HepG2 (cell line): Measurements from ENCODE around the gene TERB2. TPM values are rescaled to one million over a fixed set of nuclear protein-coding genes. Genes with fewer than 3 reads are reported as not detected.

Experiments used
- DNMT3B ChIP-seq: conservative IDR thresholded peaks from 2 replicates; pipeline ENCODE4 v1.6.1; 2016; ENCODE audit warnings: missing biosample characterization, control low read depth
- HDAC1 ChIP-seq: sonication (generic); formaldehyde crosslinking; IDR thresholded peaks from 2 replicates; pipeline ENCODE4 v1.5.1; 2020; ENCODE audit warnings: mild to moderate bottlenecking, missing genetic modification reagents
- KDM1A ChIP-seq: IDR thresholded peaks from 2 replicates; pipeline ENCODE4 v1.6.1; 2016; ENCODE audit warnings: missing compliant biosample characterization
- KDM3A ChIP-seq: IDR thresholded peaks from 2 replicates; pipeline ENCODE4 v1.6.1; 2018; ENCODE audit warnings: low read depth, missing compliant biosample characterization
- LCORL ChIP-seq, 2 experiments: fragments of 450-650 bp in 1 of 2; sonication (generic) in 1 of 2; formaldehyde crosslinking in 1 of 2; IDR thresholded peaks; 2 replicates each; pipeline versions ENCODE4 v1.5.0 to v1.6.1; 2017 to 2020; ENCODE audit warnings: antibody characterized with exemption in 1 of 2, missing genetic modification reagents in 1 of 2
- SAFB2 ChIP-seq: sonication (generic); formaldehyde crosslinking; IDR thresholded peaks from 2 replicates; pipeline ENCODE4 v1.5.1; 2020; ENCODE audit warnings: missing genetic modification reagents, low read depth, mild to moderate bottlenecking, borderline replicate concordance
- ZBTB1 ChIP-seq: sonication (generic); formaldehyde crosslinking; IDR thresholded peaks from 2 replicates; pipeline ENCODE4 v1.4.0; 2020; ENCODE audit warnings: missing genetic modification reagents, borderline replicate concordance
- polyA plus RNA-seq, 8 experiments: library from polyadenylated mRNA; depleted of rRNA in 3 of 8; stranded (reverse) in 7 of 8; unstranded in 1 of 8; fragments of >200 nt; fragmentation: Illumina TruSeq in 4 of 8; extraction: Trizol in 4 of 8; gene quantifications; 2 replicates each; pipeline versions ENCODE4 v1.2.1 to v1.2.3, GENCODE V29; 2011 to 2016; ENCODE audit warnings: low read depth in 4 of 8, missing spikeins in 1 of 8, mixed read lengths in 1 of 8; ENCODE audit not compliant: insufficient read depth in 1 of 8
- total RNA-seq, 5 experiments: library from RNA; depleted of rRNA; stranded (reverse); fragments of >200 nt; fragmentation: Illumina TruSeq; extraction: Trizol; gene quantifications; 2 replicates each; pipeline ENCODE4 v1.2.3, GENCODE V29; 2016; ENCODE audit warnings: low read depth in 1 of 5
- TF ChIP-seq, protein P1 (sequence below): sonication (generic); formaldehyde crosslinking; IDR thresholded peaks from 2 replicates; pipeline ENCODE4 v1.4.0; 2020; ENCODE audit warnings: mild to moderate bottlenecking, low read depth, missing genetic modification reagents
- TF ChIP-seq, protein P2 (sequence below), 2 experiments: IDR thresholded peaks; 2 replicates each; pipeline ENCODE4 v1.6.1; 2011 to 2012; ENCODE audit warnings: low read length in 2 of 2, borderline replicate concordance in 1 of 2, low read depth in 1 of 2, mild to moderate bottlenecking in 1 of 2, moderate library complexity in 1 of 2
- TF ChIP-seq, protein P3 (sequence below): fragments of 450-650 bp; IDR thresholded peaks from 2 replicates; pipeline ENCODE4 v1.6.1; 2017; ENCODE audit warnings: mild to moderate bottlenecking
- TF ChIP-seq, protein P4 (sequence below): sonication (generic); formaldehyde crosslinking; IDR thresholded peaks from 2 replicates; pipeline ENCODE4 v1.5.1; 2020; ENCODE audit warnings: missing genetic modification reagents, mild to moderate bottlenecking, borderline replicate concordance

Gene TERB2
- total and polyA plus RNA-seq, 2 of the 13 experiments (the other 11 are each of a cell fraction or from before 2014, with no cell fraction given): not detected

DNA sequence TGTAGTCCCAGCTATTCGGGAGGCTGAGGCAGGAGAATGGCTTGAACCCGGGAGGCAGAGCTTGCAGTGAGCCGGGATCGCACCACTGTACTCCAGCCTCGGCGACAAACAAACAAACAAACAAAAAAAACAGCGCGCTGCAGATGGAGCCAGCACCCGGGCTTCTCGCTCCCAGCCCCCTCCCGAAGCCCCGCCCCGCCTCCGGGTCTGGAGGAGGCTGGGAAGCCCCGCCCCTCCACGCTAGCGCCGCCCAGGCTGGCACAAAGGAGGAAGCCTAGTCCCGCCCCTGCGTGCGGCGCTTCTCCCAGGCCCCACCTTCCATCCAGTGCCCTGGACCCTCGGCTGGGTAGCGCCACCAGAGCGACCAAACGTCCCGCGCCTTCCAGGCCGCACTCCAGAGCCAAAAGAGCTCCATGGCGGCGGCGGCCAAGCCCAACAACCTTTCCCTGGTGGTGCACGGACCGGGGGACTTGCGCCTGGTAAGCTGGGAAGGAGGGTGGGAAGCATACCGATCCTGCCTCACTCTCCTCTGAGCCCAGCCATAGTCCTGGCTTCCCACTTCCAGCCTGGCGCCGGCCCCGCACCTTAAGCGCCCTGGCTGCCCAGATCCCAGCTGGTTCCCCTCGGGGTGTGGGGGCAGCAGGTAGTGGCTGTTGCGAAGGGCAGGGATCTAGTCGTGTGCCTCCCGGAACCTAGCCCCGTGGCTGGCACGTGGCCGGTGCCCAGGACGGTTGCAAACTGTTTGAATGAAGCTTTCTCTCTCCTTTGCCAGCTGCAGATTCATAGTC lies 66.6 kb downstream of the TERB2 start, which contains the start of gene SORD (continued):
- peak; percentile 88 for TF ChIP-seq DNMT3B (CRISPR knock-in tag)
- TF ChIP-seq, protein P1, sequence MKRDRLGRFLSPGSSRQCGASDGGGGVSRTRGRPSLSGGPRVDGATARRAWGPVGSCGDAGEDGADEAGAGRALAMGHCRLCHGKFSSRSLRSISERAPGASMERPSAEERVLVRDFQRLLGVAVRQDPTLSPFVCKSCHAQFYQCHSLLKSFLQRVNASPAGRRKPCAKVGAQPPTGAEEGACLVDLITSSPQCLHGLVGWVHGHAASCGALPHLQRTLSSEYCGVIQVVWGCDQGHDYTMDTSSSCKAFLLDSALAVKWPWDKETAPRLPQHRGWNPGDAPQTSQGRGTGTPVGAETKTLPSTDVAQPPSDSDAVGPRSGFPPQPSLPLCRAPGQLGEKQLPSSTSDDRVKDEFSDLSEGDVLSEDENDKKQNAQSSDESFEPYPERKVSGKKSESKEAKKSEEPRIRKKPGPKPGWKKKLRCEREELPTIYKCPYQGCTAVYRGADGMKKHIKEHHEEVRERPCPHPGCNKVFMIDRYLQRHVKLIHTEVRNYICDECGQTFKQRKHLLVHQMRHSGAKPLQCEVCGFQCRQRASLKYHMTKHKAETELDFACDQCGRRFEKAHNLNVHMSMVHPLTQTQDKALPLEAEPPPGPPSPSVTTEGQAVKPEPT (CRISPR knock-in tag): no peak; the same call in 1 of the 2 replicates
- TF ChIP-seq, protein P2, sequence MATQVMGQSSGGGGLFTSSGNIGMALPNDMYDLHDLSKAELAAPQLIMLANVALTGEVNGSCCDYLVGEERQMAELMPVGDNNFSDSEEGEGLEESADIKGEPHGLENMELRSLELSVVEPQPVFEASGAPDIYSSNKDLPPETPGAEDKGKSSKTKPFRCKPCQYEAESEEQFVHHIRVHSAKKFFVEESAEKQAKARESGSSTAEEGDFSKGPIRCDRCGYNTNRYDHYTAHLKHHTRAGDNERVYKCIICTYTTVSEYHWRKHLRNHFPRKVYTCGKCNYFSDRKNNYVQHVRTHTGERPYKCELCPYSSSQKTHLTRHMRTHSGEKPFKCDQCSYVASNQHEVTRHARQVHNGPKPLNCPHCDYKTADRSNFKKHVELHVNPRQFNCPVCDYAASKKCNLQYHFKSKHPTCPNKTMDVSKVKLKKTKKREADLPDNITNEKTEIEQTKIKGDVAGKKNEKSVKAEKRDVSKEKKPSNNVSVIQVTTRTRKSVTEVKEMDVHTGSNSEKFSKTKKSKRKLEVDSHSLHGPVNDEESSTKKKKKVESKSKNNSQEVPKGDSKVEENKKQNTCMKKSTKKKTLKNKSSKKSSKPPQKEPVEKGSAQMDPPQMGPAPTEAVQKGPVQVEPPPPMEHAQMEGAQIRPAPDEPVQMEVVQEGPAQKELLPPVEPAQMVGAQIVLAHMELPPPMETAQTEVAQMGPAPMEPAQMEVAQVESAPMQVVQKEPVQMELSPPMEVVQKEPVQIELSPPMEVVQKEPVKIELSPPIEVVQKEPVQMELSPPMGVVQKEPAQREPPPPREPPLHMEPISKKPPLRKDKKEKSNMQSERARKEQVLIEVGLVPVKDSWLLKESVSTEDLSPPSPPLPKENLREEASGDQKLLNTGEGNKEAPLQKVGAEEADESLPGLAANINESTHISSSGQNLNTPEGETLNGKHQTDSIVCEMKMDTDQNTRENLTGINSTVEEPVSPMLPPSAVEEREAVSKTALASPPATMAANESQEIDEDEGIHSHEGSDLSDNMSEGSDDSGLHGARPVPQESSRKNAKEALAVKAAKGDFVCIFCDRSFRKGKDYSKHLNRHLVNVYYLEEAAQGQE (IDR thresholded peaks at IDR 0.05; ENCODE audit: borderline replicate concordance in 1 of 2, low read depth in 1 of 2, low read length in 2 of 2): no peak
- no peak for TF ChIP-seq ZBTB1
- TF ChIP-seq SAFB2 (CRISPR knock-in tag): peak; percentile 76; the same call in 1 of the 2 replicates
- no peak for TF ChIP-seq LCORL (IDR thresholded peaks at IDR 0.05)
- TF ChIP-seq LCORL (CRISPR knock-in tag; IDR thresholded peaks at IDR 0.05): peak; percentile 55; the same call in 1 of the 2 replicates
- TF ChIP-seq KDM1A: no peak
- no peak for TF ChIP-seq KDM3A
- TF ChIP-seq, protein P3, sequence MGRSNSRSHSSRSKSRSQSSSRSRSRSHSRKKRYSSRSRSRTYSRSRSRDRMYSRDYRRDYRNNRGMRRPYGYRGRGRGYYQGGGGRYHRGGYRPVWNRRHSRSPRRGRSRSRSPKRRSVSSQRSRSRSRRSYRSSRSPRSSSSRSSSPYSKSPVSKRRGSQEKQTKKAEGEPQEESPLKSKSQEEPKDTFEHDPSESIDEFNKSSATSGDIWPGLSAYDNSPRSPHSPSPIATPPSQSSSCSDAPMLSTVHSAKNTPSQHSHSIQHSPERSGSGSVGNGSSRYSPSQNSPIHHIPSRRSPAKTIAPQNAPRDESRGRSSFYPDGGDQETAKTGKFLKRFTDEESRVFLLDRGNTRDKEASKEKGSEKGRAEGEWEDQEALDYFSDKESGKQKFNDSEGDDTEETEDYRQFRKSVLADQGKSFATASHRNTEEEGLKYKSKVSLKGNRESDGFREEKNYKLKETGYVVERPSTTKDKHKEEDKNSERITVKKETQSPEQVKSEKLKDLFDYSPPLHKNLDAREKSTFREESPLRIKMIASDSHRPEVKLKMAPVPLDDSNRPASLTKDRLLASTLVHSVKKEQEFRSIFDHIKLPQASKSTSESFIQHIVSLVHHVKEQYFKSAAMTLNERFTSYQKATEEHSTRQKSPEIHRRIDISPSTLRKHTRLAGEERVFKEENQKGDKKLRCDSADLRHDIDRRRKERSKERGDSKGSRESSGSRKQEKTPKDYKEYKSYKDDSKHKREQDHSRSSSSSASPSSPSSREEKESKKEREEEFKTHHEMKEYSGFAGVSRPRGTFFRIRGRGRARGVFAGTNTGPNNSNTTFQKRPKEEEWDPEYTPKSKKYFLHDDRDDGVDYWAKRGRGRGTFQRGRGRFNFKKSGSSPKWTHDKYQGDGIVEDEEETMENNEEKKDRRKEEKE: no peak
- TF ChIP-seq, protein P4, sequence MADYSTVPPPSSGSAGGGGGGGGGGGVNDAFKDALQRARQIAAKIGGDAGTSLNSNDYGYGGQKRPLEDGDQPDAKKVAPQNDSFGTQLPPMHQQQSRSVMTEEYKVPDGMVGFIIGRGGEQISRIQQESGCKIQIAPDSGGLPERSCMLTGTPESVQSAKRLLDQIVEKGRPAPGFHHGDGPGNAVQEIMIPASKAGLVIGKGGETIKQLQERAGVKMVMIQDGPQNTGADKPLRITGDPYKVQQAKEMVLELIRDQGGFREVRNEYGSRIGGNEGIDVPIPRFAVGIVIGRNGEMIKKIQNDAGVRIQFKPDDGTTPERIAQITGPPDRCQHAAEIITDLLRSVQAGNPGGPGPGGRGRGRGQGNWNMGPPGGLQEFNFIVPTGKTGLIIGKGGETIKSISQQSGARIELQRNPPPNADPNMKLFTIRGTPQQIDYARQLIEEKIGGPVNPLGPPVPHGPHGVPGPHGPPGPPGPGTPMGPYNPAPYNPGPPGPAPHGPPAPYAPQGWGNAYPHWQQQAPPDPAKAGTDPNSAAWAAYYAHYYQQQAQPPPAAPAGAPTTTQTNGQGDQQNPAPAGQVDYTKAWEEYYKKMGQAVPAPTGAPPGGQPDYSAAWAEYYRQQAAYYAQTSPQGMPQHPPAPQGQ: no peak
- TF ChIP-seq HDAC1 (CRISPR knock-in tag): peak; percentile 63
